ENCODE data around the gene FRMD4A.

The FRMD4A gene

DNA sequence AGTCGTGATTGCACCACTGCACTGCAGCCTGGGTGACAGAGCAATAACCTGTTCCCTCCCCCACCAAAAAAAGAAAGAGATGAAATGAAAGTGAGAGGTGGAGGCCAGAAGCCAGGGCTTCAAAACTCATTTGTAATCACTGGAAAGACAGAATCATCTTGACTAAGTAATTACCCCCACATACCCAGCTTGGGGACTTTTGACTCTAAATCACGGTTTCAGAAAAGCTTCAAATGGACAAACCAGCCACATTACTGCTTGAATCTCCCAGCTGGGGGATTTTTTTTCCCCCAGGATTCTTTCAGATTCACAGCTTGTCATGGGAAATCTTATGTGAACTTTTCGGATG lies 361.0 kb downstream of the FRMD4A start:
- H3K27ac ChIP-seq (replicated peaks): no peak overlapping the region
- TF ChIP-seq GABPA (IDR thresholded peaks at IDR 0.05; ENCODE audit: low read depth) (no peak), POLR2AphosphoS5 (IDR thresholded peaks at IDR 0.05; ENCODE audit: low read depth) (no peak), SPI1 (IDR thresholded peaks at IDR 0.05; ENCODE audit: borderline replicate concordance, low read depth) (no peak), CTCF (IDR thresholded peaks at IDR 0.05; ENCODE audit: insufficient read depth, low read length) (no peak), REST (IDR thresholded peaks at IDR 0.05; ENCODE audit: insufficient replicate concordance, low read depth) (no peak)
- H3K4me3 ChIP-seq (replicated peaks; ENCODE audit: insufficient read depth, low read length): no peak overlapping the region
- no peaks in the 10 kb centered on the region for H3K27me3 ChIP-seq (ENCODE audit: insufficient read depth, poor library complexity, severe bottlenecking)
- DNase-seq (ENCODE audit: low read depth in 1 of 2, low spot score in 1 of 2): no peak

- Histone ChIP-seq H3K27ac (replicated peaks) (no peak overlapping the region), H3K27me3 (ENCODE audit: insufficient read depth, poor library complexity, severe bottlenecking) (no peaks in the 10 kb centered on the region), H3K4me3 (replicated peaks; ENCODE audit: insufficient read depth, low read length) (no peak overlapping the region)
- TF ChIP-seq SPI1 (IDR thresholded peaks at IDR 0.05; ENCODE audit: borderline replicate concordance, low read depth): no peak
- TF ChIP-seq REST (IDR thresholded peaks at IDR 0.05; ENCODE audit: insufficient replicate concordance, low read depth): no peak
- TF ChIP-seq GABPA (IDR thresholded peaks at IDR 0.05; ENCODE audit: low read depth): no peak
- no peak for TF ChIP-seq POLR2AphosphoS5 (IDR thresholded peaks at IDR 0.05; ENCODE audit: low read depth)
- no peak for TF ChIP-seq CTCF (IDR thresholded peaks at IDR 0.05; ENCODE audit: insufficient read depth, low read length)
- DNase-seq (ENCODE audit: low read depth in 1 of 2, low spot score in 1 of 2): no peak
Observed at GRCh38 chr10:13969118-13969791, 361.5 kb downstream of the FRMD4A start.

- Histone ChIP-seq H3K4me3 (replicated peaks; ENCODE audit: insufficient read depth, low read length) (no peak overlapping the region), H3K27ac (replicated peaks) (no peak overlapping the region), H3K27me3 (ENCODE audit: insufficient read depth, poor library complexity, severe bottlenecking) (no peaks in the 10 kb centered on the region)
- TF ChIP-seq REST (IDR thresholded peaks at IDR 0.05; ENCODE audit: insufficient replicate concordance, low read depth): no peak
- no peak for TF ChIP-seq GABPA (IDR thresholded peaks at IDR 0.05; ENCODE audit: low read depth)
- TF ChIP-seq POLR2AphosphoS5 (IDR thresholded peaks at IDR 0.05; ENCODE audit: low read depth): no peak
- TF ChIP-seq SPI1 (IDR thresholded peaks at IDR 0.05; ENCODE audit: borderline replicate concordance, low read depth): no peak
- no peak for TF ChIP-seq CTCF (IDR thresholded peaks at IDR 0.05; ENCODE audit: insufficient read depth, low read length)
- no peak for DNase-seq (ENCODE audit: low read depth in 1 of 2, low spot score in 1 of 2)
Observed at GRCh38 chr10:13961853-13962252, 368.9 kb downstream of the FRMD4A start.

Data from HL-60 (cell line).